Right ventricle myocardium inferior (tissue), 1 donor: ENCODE data around the gene SHC4. TPM values are rescaled to one million over a fixed set of nuclear protein-coding genes. Genes with fewer than 3 reads are reported as not detected.

Source experiments
- ATAC-seq: fragments of 200-7000 bp; cut with Tn5 transposase; one replicate; pipeline ENCODE4 v1.9.1; 2020; ENCODE audit warnings: mild to moderate bottlenecking, moderate library complexity
- DNase-seq: peaks from one replicate; pipeline ENCODE4 v3.0.0; 2021; ENCODE audit errors: missing footprints
- intact Hi-C: fragments of 100-400 bp; cut with DNase I; formaldehyde crosslinking; loops from one replicate; pipeline ENCODE4 v1.11.0; 2022
- long read RNA-seq: library from polyadenylated mRNA; unstranded; transcript quantifications from one replicate; pipeline ENCODE4 v2.0.0, GENCODE V29; 2021
- total RNA-seq: library from RNA; stranded (reverse); fragmentation: NEBNext Ultra II Directional; extraction: Animal tissue kit (Norgen Biotek cat#: 25700); gene quantifications from one replicate; pipeline ENCODE4 v1.2.1, GENCODE V29; 2021
- donor health status: DM: no; HTN: yes; CAD: no; lungs with severe emphysema.

Gene SHC4
- 1.5 TPM for total RNA-seq
- long read RNA-seq = 0 reads

GRCh38 chr15:48963524-48964113 is at the start of gene SHC4:
Gene SHC4, minus strand, starts transcription at chr15:48963919. Its CDS starts 904 bp downstream, at chr15:48963015.
- intact Hi-C loops = loop anchor here (2.0 kb wide), 1 partner anchor 85 kb away; the partner anchor contains the start of gene EID1
- peak; percentile 77 for DNase-seq
- ATAC-seq = peak; percentile 77

- intact Hi-C loops = no loop called here
- no peak for DNase-seq
- ATAC-seq = no peak
These were observed 35.6 kb upstream of the SHC4 start for GRCh38 chr15:48999314-48999713.

- intact Hi-C loops = no loop called here
- DNase-seq (no peak), ATAC-seq (no peak)
These were observed 32.6 kb upstream of the SHC4 start for GRCh38 chr15:48996276-48996675.

GRCh38 chr15:48993380-48993779 is 29.7 kb upstream of the SHC4 start:
- ATAC-seq (no peak), DNase-seq (no peak)
- intact Hi-C loops = no loop called here

GRCh38 chr15:48992545-48992944 is 28.8 kb upstream of the SHC4 start:
- ATAC-seq (peak; percentile 70), DNase-seq (no peak)
- intact Hi-C loops = no loop called here

- ATAC-seq = no peak
- intact Hi-C loops = no loop called here
- DNase-seq = no peak
These were observed 28.4 kb upstream of the SHC4 start for GRCh38 chr15:48992096-48992495.

- intact Hi-C loops = no loop called here
- DNase-seq = no peak
- ATAC-seq = no peak
These were observed 25.5 kb upstream of the SHC4 start for GRCh38 chr15:48989170-48989569.

GRCh38 chr15:48987142-48987541 is 23.4 kb upstream of the SHC4 start:
- ATAC-seq = no peak
- intact Hi-C loops = no loop called here

GRCh38 chr15:48986240-48986639 is 22.5 kb upstream of the SHC4 start:
- intact Hi-C loops = no loop called here
- ATAC-seq = no peak
- DNase-seq = no peak

More at GRCh38 chr15:48987142-48987541, 23.4 kb upstream of the SHC4 start:
- no peak for DNase-seq

- no peak for DNase-seq
- no peak for ATAC-seq
- intact Hi-C loops = no loop called here
These were observed 21.8 kb upstream of the SHC4 start for GRCh38 chr15:48985516-48985915.

GRCh38 chr15:48984811-48985352 is 21.2 kb upstream of the SHC4 start:
- peak; percentile 19 for ATAC-seq
- intact Hi-C loops = no loop called here
- DNase-seq = no peak

GRCh38 chr15:48984021-48984710 is 20.4 kb upstream of the SHC4 start:
- ATAC-seq (no peak), DNase-seq (no peak)
- intact Hi-C loops = no loop called here

- ATAC-seq = no peak
- DNase-seq = no peak
- intact Hi-C loops = no loop called here
These were observed 19.6 kb upstream of the SHC4 start for GRCh38 chr15:48983300-48983699.

- ATAC-seq = no peak
- DNase-seq = no peak
- intact Hi-C loops = no loop called here
These were observed 18.2 kb upstream of the SHC4 start for GRCh38 chr15:48981941-48982340.

GRCh38 chr15:48978638-48979037 is 14.9 kb upstream of the SHC4 start:
- ATAC-seq = no peak
- no peak for DNase-seq
- intact Hi-C loops = no loop called here

GRCh38 chr15:48976444-48977088 is 12.8 kb upstream of the SHC4 start:
- intact Hi-C loops = no loop called here
- ATAC-seq (no peak), DNase-seq (no peak)

- peak; percentile 90 for DNase-seq
- ATAC-seq = peak; percentile 97
- intact Hi-C loops = loop anchor here (2.0 kb wide), 1 partner anchor 97 kb away; the partner anchor contains the start of gene EID1
These were observed 12.0 kb upstream of the SHC4 start for GRCh38 chr15:48975472-48976419.

GRCh38 chr15:48974882-48975281 is 11.2 kb upstream of the SHC4 start:
- intact Hi-C loops = loop anchor here (2.0 kb wide), 1 partner anchor 96 kb away; the partner anchor contains the start of gene EID1

More at GRCh38 chr15:48974882-48975281, 11.2 kb upstream of the SHC4 start:
- DNase-seq (no peak), ATAC-seq (no peak)
